HepG2 (cell line): Measurements from ENCODE around the gene SETD1A. TPM values are rescaled to one million over a fixed set of nuclear protein-coding genes. Genes with fewer than 3 reads are reported as not detected.

Experiments
- GFI1 ChIP-seq: sonication (generic); formaldehyde crosslinking; IDR thresholded peaks from 2 replicates; pipeline ENCODE4 v1.5.0; 2020; ENCODE audit warnings: missing genetic modification reagents, mild to moderate bottlenecking, borderline replicate concordance
- HES4 ChIP-seq: sonication (generic); formaldehyde crosslinking; IDR thresholded peaks from 2 replicates; pipeline ENCODE4 v1.9.0; 2021; ENCODE audit warnings: mild to moderate bottlenecking, missing genetic modification reagents, borderline replicate concordance
- HHEX ChIP-seq: IDR thresholded peaks from 2 replicates; pipeline ENCODE4 v1.6.1; 2016; ENCODE audit warnings: control low read depth
- HOXA7 ChIP-seq: sonication (generic); formaldehyde crosslinking; IDR thresholded peaks from 2 replicates; pipeline ENCODE4 v1.8.1; 2022; ENCODE audit warnings: mild to moderate bottlenecking, missing genetic modification reagents, moderate library complexity
- ISX ChIP-seq: sonication (generic); formaldehyde crosslinking; conservative IDR thresholded peaks from 2 replicates; pipeline ENCODE4 v1.5.0; 2020; ENCODE audit warnings: missing genetic modification reagents
- KDM6A ChIP-seq: IDR thresholded peaks from 2 replicates; pipeline ENCODE4 v1.6.1; 2016; ENCODE audit warnings: low read depth
- KLF12 ChIP-seq: sonication (generic); formaldehyde crosslinking; IDR thresholded peaks from 2 replicates; pipeline ENCODE4 v1.4.0; 2020; ENCODE audit warnings: missing genetic modification reagents, borderline replicate concordance
- NR2F2 ChIP-seq: IDR thresholded peaks from 2 replicates; pipeline ENCODE4 v1.6.1; 2012; ENCODE audit warnings: low read depth, inconsistent platforms, borderline replicate concordance
- PHF8 ChIP-seq: sonication (generic); formaldehyde crosslinking; IDR thresholded peaks from 2 replicates; pipeline ENCODE4 v1.5.0; 2020; ENCODE audit warnings: missing genetic modification reagents
- PRPF4 ChIP-seq: fragments of 200-400 bp; formaldehyde crosslinking; IDR thresholded peaks from 2 replicates; pipeline ENCODE4 v1.6.1; 2016; ENCODE audit warnings: low read length, low read depth; ENCODE audit not compliant: poor library complexity, severe bottlenecking
- SIN3A ChIP-seq: IDR thresholded peaks from 2 replicates; pipeline ENCODE4 v1.6.1; 2011; ENCODE audit warnings: low read depth, mild to moderate bottlenecking, control low read depth, low read length, borderline replicate concordance
- TCF7 ChIP-seq: sonication (generic); IDR thresholded peaks from 2 replicates; pipeline ENCODE4 v1.6.1; 2016; ENCODE audit warnings: antibody characterized with exemption, low read depth
- THAP11 ChIP-seq: IDR thresholded peaks from 2 replicates; pipeline ENCODE4 v1.6.1; 2016; ENCODE audit warnings: missing biosample characterization, missing genetic modification reagents
- TOPORS ChIP-seq: sonication (generic); formaldehyde crosslinking; IDR thresholded peaks from 2 replicates; pipeline ENCODE4 v1.8.0; 2023; ENCODE audit warnings: mild to moderate bottlenecking, missing genetic modification reagents
- WIZ ChIP-seq: sonication (generic); formaldehyde crosslinking; IDR thresholded peaks from 2 replicates; pipeline ENCODE4 v1.5.1; 2020; ENCODE audit warnings: mild to moderate bottlenecking, missing genetic modification reagents
- ZBTB42 ChIP-seq: sonication (generic); formaldehyde crosslinking; IDR thresholded peaks from 2 replicates; pipeline ENCODE4 v1.5.0; 2020; ENCODE audit warnings: mild to moderate bottlenecking, missing genetic modification reagents
- ZFP62 ChIP-seq: sonication (generic); formaldehyde crosslinking; IDR thresholded peaks from 2 replicates; pipeline ENCODE4 v1.4.0; 2020; ENCODE audit warnings: missing genetic modification reagents
- ZNF282 ChIP-seq: fragments of 450-650 bp; IDR thresholded peaks from 2 replicates; pipeline ENCODE4 v1.6.1; 2018; ENCODE audit not compliant: partially characterized antibody
- ZNF737 ChIP-seq: sonication (generic); formaldehyde crosslinking; IDR thresholded peaks from 2 replicates; pipeline ENCODE4 v1.5.0; 2020; ENCODE audit warnings: missing genetic modification reagents, mild to moderate bottlenecking, borderline replicate concordance
- ZNF879 ChIP-seq: sonication (generic); formaldehyde crosslinking; IDR thresholded peaks from 2 replicates; pipeline ENCODE4 v1.8.1; 2023; ENCODE audit warnings: missing genetic modification reagents
- polyA plus RNA-seq, 8 experiments: library from polyadenylated mRNA; depleted of rRNA in 3 of 8; stranded (reverse) in 7 of 8; unstranded in 1 of 8; fragments of >200 nt; fragmentation: Illumina TruSeq in 4 of 8; extraction: Trizol in 4 of 8; gene quantifications; 2 replicates each; pipeline versions ENCODE4 v1.2.1 to v1.2.3, GENCODE V29; 2011 to 2016; ENCODE audit warnings: low read depth in 4 of 8, missing spikeins in 1 of 8, mixed read lengths in 1 of 8; ENCODE audit not compliant: insufficient read depth in 1 of 8
- total RNA-seq, 5 experiments: library from RNA; depleted of rRNA; stranded (reverse); fragments of >200 nt; fragmentation: Illumina TruSeq; extraction: Trizol; gene quantifications; 2 replicates each; pipeline ENCODE4 v1.2.3, GENCODE V29; 2016; ENCODE audit warnings: low read depth in 1 of 5
- TF ChIP-seq, protein P1 (sequence below): sonication (generic); formaldehyde crosslinking; IDR thresholded peaks from 2 replicates; pipeline ENCODE4 v1.8.0; 2022; ENCODE audit warnings: mild to moderate bottlenecking, missing genetic modification reagents, moderate library complexity
- TF ChIP-seq, protein P2 (sequence below): sonication (generic); formaldehyde crosslinking; IDR thresholded peaks from 2 replicates; pipeline ENCODE4 v1.9.0; 2021; ENCODE audit warnings: missing genetic modification reagents, borderline replicate concordance
- TF ChIP-seq, protein P3 (sequence below): IDR thresholded peaks from 2 replicates; pipeline ENCODE4 v1.6.1; 2016; ENCODE audit warnings: mild to moderate bottlenecking
- TF ChIP-seq, protein P4 (sequence below): sonication (generic); formaldehyde crosslinking; IDR thresholded peaks from 2 replicates; pipeline ENCODE4 v1.4.0; 2020; ENCODE audit warnings: missing genetic modification reagents, borderline replicate concordance

SETD1A gene
- total and polyA plus RNA-seq, 2 of the 13 experiments (the other 11 are each of a cell fraction or from before 2014, with no cell fraction given): 3.8 to 5.6 TPM

DNA sequence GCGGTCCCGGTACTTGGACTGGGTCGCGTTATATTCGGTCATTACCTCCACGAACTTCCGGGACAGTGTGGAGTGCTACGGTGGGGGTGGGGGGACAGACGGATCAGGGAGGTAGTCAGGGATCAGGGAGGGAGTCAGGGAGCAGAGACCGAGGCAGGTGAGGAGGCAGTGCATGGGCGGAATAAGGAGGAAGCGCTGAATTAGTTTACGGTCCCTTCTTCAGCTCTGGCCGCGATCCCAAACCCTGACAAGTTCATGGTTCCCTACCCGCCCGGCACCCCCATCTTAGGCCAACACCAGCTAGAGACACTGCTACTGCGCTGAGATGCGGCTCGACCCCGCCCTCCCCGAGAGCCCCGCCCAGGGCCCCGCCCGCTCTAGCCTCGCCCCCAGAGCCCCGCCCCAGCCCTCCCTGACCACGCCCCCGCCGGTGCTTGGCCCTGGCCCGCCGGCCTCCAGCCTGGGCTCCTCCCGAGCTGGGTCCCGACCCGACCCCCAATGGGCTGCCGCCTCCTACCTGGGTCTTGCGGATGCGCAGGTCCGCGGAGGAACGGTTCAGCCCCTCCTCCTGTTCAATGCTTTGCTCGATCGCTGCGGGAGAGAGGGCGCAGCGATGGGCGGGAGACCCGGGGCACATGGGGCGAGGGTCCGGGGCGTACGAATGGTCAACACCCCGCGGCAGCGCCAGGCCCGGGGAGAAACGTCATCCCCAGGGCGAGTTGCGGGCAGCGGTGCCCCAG, 39.6 kb downstream of the SETD1A start (continued):
- TF ChIP-seq WIZ: no peak
- no peak for TF ChIP-seq KDM6A (CRISPR knock-in tag)
- TF ChIP-seq ZNF737 (CRISPR knock-in tag): no peak
- peak; percentile 58; the same call in 1 of the 2 replicates for TF ChIP-seq GFI1 (CRISPR knock-in tag)
- peak; percentile 18; the same call in 1 of the 2 replicates for TF ChIP-seq HES4 (CRISPR knock-in tag)
- TF ChIP-seq, protein P1, sequence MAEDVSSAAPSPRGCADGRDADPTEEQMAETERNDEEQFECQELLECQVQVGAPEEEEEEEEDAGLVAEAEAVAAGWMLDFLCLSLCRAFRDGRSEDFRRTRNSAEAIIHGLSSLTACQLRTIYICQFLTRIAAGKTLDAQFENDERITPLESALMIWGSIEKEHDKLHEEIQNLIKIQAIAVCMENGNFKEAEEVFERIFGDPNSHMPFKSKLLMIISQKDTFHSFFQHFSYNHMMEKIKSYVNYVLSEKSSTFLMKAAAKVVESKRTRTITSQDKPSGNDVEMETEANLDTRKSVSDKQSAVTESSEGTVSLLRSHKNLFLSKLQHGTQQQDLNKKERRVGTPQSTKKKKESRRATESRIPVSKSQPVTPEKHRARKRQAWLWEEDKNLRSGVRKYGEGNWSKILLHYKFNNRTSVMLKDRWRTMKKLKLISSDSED (CRISPR knock-in tag): no peak
- peak; percentile 79 for TF ChIP-seq PHF8
- no peak for TF ChIP-seq ZNF282
- peak; percentile 30 for TF ChIP-seq THAP11 (CRISPR knock-in tag)
- TF ChIP-seq, protein P2, sequence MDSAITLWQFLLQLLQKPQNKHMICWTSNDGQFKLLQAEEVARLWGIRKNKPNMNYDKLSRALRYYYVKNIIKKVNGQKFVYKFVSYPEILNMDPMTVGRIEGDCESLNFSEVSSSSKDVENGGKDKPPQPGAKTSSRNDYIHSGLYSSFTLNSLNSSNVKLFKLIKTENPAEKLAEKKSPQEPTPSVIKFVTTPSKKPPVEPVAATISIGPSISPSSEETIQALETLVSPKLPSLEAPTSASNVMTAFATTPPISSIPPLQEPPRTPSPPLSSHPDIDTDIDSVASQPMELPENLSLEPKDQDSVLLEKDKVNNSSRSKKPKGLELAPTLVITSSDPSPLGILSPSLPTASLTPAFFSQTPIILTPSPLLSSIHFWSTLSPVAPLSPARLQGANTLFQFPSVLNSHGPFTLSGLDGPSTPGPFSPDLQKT: no peak
- peak; percentile 48; the same call in 1 of the 2 replicates for TF ChIP-seq KLF12 (CRISPR knock-in tag)
- no peak for TF ChIP-seq ZBTB42 (CRISPR knock-in tag)
- no peak for TF ChIP-seq ZFP62 (CRISPR knock-in tag)
- no peak; the same call in 1 of the 2 replicates for TF ChIP-seq ISX (CRISPR knock-in tag)
- TF ChIP-seq ZNF879 (CRISPR knock-in tag): no peak
- no peak for TF ChIP-seq HOXA7 (CRISPR knock-in tag)
- TF ChIP-seq, protein P3, sequence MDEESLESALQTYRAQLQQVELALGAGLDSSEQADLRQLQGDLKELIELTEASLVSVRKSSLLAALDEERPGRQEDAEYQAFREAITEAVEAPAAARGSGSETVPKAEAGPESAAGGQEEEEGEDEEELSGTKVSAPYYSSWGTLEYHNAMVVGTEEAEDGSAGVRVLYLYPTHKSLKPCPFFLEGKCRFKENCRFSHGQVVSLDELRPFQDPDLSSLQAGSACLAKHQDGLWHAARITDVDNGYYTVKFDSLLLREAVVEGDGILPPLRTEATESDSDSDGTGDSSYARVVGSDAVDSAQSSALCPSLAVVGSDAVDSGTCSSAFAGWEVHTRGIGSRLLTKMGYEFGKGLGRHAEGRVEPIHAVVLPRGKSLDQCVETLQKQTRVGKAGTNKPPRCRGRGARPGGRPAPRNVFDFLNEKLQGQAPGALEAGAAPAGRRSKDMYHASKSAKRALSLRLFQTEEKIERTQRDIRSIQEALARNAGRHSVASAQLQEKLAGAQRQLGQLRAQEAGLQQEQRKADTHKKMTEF: peak; percentile 81
- no peak for TF ChIP-seq NR2F2
- TF ChIP-seq PRPF4: no peak
- peak; percentile 73 for TF ChIP-seq TOPORS (CRISPR knock-in tag)
- TF ChIP-seq TCF7: no peak
- TF ChIP-seq SIN3A: peak; percentile 61; the same call in 1 of the 2 replicates
- TF ChIP-seq, protein P4, sequence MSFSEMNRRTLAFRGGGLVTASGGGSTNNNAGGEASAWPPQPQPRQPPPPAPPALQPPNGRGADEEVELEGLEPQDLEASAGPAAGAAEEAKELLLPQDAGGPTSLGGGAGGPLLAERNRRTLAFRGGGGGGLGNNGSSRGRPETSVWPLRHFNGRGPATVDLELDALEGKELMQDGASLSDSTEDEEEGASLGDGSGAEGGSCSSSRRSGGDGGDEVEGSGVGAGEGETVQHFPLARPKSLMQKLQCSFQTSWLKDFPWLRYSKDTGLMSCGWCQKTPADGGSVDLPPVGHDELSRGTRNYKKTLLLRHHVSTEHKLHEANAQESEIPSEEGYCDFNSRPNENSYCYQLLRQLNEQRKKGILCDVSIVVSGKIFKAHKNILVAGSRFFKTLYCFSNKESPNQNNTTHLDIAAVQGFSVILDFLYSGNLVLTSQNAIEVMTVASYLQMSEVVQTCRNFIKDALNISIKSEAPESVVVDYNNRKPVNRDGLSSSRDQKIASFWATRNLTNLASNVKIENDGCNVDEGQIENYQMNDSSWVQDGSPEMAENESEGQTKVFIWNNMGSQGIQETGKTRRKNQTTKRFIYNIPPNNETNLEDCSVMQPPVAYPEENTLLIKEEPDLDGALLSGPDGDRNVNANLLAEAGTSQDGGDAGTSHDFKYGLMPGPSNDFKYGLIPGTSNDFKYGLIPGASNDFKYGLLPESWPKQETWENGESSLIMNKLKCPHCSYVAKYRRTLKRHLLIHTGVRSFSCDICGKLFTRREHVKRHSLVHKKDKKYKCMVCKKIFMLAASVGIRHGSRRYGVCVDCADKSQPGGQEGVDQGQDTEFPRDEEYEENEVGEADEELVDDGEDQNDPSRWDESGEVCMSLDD: peak; percentile 82; the same call in 1 of the 2 replicates
- no peak for TF ChIP-seq HHEX (CRISPR knock-in tag)
